ENCODE measurements around the gene SLC38A4.

DNA sequence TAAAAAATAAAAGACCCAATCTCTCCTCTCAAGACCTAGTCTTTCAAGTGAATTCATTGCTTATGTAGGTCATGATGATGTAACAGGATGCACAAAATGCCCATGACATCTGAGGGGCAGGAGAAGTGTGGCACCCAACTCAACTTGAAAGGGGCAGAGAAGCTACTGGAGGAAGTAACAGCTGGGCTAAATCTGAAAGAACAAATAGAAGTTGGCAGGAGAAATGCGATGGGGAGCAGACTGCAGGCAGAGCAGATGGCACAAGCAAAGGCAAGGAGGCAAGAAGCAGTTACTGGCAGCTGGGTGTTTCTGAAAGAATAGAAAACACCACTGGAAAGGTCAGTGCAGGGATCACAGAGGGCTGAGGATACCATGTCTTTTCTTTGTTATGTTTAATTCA, 14.6 kb downstream of the SLC38A4 start:
- TF ChIP-seq POLR2AphosphoS5 (IDR thresholded peaks at IDR 0.05; ENCODE audit: low read depth, low read length): no peak
- no peak for TF ChIP-seq POLR2A (IDR thresholded peaks at IDR 0.05; ENCODE audit: low read depth, low read length)
- TF ChIP-seq SPI1 (IDR thresholded peaks at IDR 0.05; ENCODE audit: low read depth, low read length): no peak
- no peak for TF ChIP-seq TAF1 (IDR thresholded peaks at IDR 0.05; ENCODE audit: low read depth, low read length)
